ENCODE data around the gene PIK3CB. TPM values are rescaled to one million over a fixed set of nuclear protein-coding genes. Genes with fewer than 3 reads are reported as not detected.

Gene PIK3CB
- polyA plus RNA-seq, 1 donor from 2014 or later, result 11.5 TPM

GRCh38 chr3:138675393-138675792 lies 159.3 kb downstream of the PIK3CB start:
- Histone ChIP-seq H3K9me2 (ENCODE audit: insufficient read depth, low read length) (no peaks in the 10 kb centered on the region), H3K27me3 (ENCODE audit: insufficient read depth, low read depth, low read length) (no peaks in the 10 kb centered on the region), H3F3A (ENCODE audit: insufficient read depth, low read length, poor library complexity, severe bottlenecking) (no peaks in the 10 kb centered on the region), H3K27ac (ENCODE audit: low read length) (no peak overlapping the region), H2AFZ (ENCODE audit: low read depth, low read length) (no peak overlapping the region), H3K4me3 (ENCODE audit: low read length) (no peak overlapping the region), H3K4me2 (ENCODE audit: low read length) (no peak overlapping the region), H3K36me3 (ENCODE audit: insufficient read depth, low read length) (no peaks in the 10 kb centered on the region), H4K20me1 (ENCODE audit: insufficient read depth) (no peaks in the 10 kb centered on the region), H3K9me3 (ENCODE audit: low read length) (no peaks in the 10 kb centered on the region), H3K79me2 (replicated peaks; ENCODE audit: insufficient read depth, low read length) (no peaks in the 10 kb centered on the region), H3K9ac (ENCODE audit: low read length) (no peak overlapping the region)
- TF ChIP-seq SMC3 (conservative IDR thresholded peaks at IDR 0.05; ENCODE audit: poor library complexity) (no peak), MXI1 (conservative IDR thresholded peaks at IDR 0.05; ENCODE audit: poor library complexity, severe bottlenecking) (no peak), EZH2 (IDR thresholded peaks at IDR 0.05; ENCODE audit: borderline replicate concordance, insufficient read depth, low read length, poor library complexity, severe bottlenecking) (no peak), EP300 (conservative IDR thresholded peaks at IDR 0.05; ENCODE audit: poor library complexity, severe bottlenecking) (no peak), RAD21 (conservative IDR thresholded peaks at IDR 0.05) (no peak)

GRCh38 chr3:138673641-138674530 lies 160.8 kb downstream of the PIK3CB start:
- Histone ChIP-seq H3F3A (ENCODE audit: insufficient read depth, low read length, poor library complexity, severe bottlenecking) (no peaks in the 10 kb centered on the region), H3K9ac (ENCODE audit: low read length) (no peak overlapping the region), H3K9me3 (ENCODE audit: low read length) (no peaks in the 10 kb centered on the region), H3K9me2 (ENCODE audit: insufficient read depth, low read length) (no peaks in the 10 kb centered on the region), H4K20me1 (ENCODE audit: insufficient read depth) (no peaks in the 10 kb centered on the region), H3K36me3 (ENCODE audit: insufficient read depth, low read length) (no peaks in the 10 kb centered on the region), H2AFZ (ENCODE audit: low read depth, low read length) (no peak overlapping the region), H3K79me2 (replicated peaks; ENCODE audit: insufficient read depth, low read length) (no peaks in the 10 kb centered on the region), H3K27me3 (ENCODE audit: insufficient read depth, low read depth, low read length) (no peaks in the 10 kb centered on the region), H3K27ac (ENCODE audit: low read length) (no peak overlapping the region), H3K4me2 (ENCODE audit: low read length) (no peak overlapping the region), H3K4me3 (ENCODE audit: low read length) (no peak overlapping the region)
- no peak for TF ChIP-seq EP300 (conservative IDR thresholded peaks at IDR 0.05; ENCODE audit: poor library complexity, severe bottlenecking)
- no peak for TF ChIP-seq EZH2 (IDR thresholded peaks at IDR 0.05; ENCODE audit: borderline replicate concordance, insufficient read depth, low read length, poor library complexity, severe bottlenecking)
- no peak for TF ChIP-seq POLR2AphosphoS5 (IDR thresholded peaks at IDR 0.05)
- TF ChIP-seq, protein P1, sequence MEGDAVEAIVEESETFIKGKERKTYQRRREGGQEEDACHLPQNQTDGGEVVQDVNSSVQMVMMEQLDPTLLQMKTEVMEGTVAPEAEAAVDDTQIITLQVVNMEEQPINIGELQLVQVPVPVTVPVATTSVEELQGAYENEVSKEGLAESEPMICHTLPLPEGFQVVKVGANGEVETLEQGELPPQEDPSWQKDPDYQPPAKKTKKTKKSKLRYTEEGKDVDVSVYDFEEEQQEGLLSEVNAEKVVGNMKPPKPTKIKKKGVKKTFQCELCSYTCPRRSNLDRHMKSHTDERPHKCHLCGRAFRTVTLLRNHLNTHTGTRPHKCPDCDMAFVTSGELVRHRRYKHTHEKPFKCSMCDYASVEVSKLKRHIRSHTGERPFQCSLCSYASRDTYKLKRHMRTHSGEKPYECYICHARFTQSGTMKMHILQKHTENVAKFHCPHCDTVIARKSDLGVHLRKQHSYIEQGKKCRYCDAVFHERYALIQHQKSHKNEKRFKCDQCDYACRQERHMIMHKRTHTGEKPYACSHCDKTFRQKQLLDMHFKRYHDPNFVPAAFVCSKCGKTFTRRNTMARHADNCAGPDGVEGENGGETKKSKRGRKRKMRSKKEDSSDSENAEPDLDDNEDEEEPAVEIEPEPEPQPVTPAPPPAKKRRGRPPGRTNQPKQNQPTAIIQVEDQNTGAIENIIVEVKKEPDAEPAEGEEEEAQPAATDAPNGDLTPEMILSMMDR (IDR thresholded peaks at IDR 0.05; ENCODE audit: poor library complexity, severe bottlenecking), result no peak
- TF ChIP-seq RAD21 (conservative IDR thresholded peaks at IDR 0.05), result no peak
- TF ChIP-seq TAF1 (IDR thresholded peaks at IDR 0.05; ENCODE audit: low read depth), result no peak
- no peak for TF ChIP-seq SMC3 (conservative IDR thresholded peaks at IDR 0.05; ENCODE audit: poor library complexity)
- TF ChIP-seq REST (IDR thresholded peaks at IDR 0.05; ENCODE audit: borderline replicate concordance), result no peak
- no peak for TF ChIP-seq MXI1 (conservative IDR thresholded peaks at IDR 0.05; ENCODE audit: poor library complexity, severe bottlenecking)
